Left lung (tissue), 10 donors: ENCODE data around the gene FAM43B. TPM values are rescaled to one million over a fixed set of nuclear protein-coding genes. Genes with fewer than 3 reads are reported as not detected.
A peak's percentile ranks its signal among the peaks of the same experiment; 100 is the strongest.

Source experiments
- ATAC-seq: fragments of 200-7000 bp; cut with Tn5 transposase; one replicate; pipeline ENCODE4 v1.9.1; 2020; ENCODE audit warnings: moderate library complexity
- DNase-seq, 4 donors: peaks; one replicate each; pipeline ENCODE4 v3.0.0-alpha.2; 2013 to 2020
- H3K27ac ChIP-seq, 2 donors: fragments of 200-600 bp; sonication (generic) in 1 of 2; one replicate each; pipeline versions ENCODE4 v1.5.0 to v1.8.0; 2020 to 2021
- H3K27me3 ChIP-seq, 2 donors: fragments of 200-600 bp; sonication (generic) in 1 of 2; one replicate each; pipeline versions ENCODE4 v1.5.0 to v1.8.0; 2020 to 2021
- H3K36me3 ChIP-seq, 2 donors: fragments of 200-600 bp; sonication (generic) in 1 of 2; one replicate each; pipeline versions ENCODE4 v1.5.0 to v1.8.0; 2020 to 2021
- H3K4me1 ChIP-seq, 2 donors: fragments of 200-600 bp; one replicate each; pipeline ENCODE4 v1.8.0; 2021
- H3K4me3 ChIP-seq, 2 donors: fragments of 200-600 bp; sonication (generic) in 1 of 2; one replicate each; pipeline versions ENCODE4 v1.5.0 to v1.8.0; 2020 to 2021; ENCODE audit warnings: mild to moderate bottlenecking in 1 of 2
- H3K9me3 ChIP-seq, 2 donors: fragments of 200-600 bp; sonication (generic) in 1 of 2; one replicate each; pipeline versions ENCODE4 v1.5.0 to v1.8.0; 2020 to 2021
- intact Hi-C, 2 donors: fragments of 100-400 bp; cut with DNase I; formaldehyde crosslinking; loops; one replicate each; pipeline versions ENCODE4 v1.11.2 to v1.14.2; 2022
- polyA plus RNA-seq, 6 donors: library from polyadenylated mRNA; unstranded; fragments of 120-200 nt; gene quantifications; one replicate each; pipeline ENCODE4 v1.2.1, GENCODE V29; 2013; ENCODE audit not compliant: insufficient read length in 6 of 6
- total RNA-seq, 2 donors: library from RNA; stranded (reverse); fragmentation: NEBNext Ultra II Directional; extraction: Animal tissue kit (Norgen Biotek cat#: 25700); gene quantifications; one replicate each; pipeline ENCODE4 v1.2.1, GENCODE V29; 2021
- TF ChIP-seq, protein P1 (sequence below), 2 donors: fragments of 200-600 bp; sonication (generic) in 1 of 2; IDR thresholded peaks; one replicate each; pipeline versions ENCODE4 v1.5.0 to v1.8.0; 2021; ENCODE audit warnings: antibody characterized with exemption in 2 of 2
- donor health status: DM: no; HTN: yes; CAD: no.
- donor health status: DM: no; HTN: no; CAD: no.

Gene FAM43B
- total and polyA plus RNA-seq, 8 donors: 0.41 to 1.1 (median 0.69) TPM

DNA sequence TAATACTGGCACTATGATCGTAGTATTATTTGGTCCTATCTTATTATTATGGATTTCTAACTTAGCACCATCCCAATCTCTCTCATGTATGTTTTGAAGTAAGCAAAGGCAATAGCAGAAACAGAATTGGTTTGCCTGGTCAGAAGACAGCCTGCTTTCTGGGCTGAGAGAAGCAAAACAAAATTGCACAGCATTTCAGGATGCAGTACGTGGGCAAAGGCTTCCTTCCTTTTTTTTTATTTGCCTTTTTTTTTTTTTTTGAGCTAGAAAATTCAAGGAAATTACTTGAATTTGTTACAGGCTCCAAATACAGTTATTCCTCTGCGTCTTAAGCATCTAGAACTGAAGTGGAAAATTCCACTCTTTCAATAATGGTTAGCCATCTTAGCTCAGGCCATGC is 45.3 kb downstream of the FAM43B start:
- H3K9me3 ChIP-seq: no peaks in the 10 kb centered on the region
- TF ChIP-seq, protein P1, sequence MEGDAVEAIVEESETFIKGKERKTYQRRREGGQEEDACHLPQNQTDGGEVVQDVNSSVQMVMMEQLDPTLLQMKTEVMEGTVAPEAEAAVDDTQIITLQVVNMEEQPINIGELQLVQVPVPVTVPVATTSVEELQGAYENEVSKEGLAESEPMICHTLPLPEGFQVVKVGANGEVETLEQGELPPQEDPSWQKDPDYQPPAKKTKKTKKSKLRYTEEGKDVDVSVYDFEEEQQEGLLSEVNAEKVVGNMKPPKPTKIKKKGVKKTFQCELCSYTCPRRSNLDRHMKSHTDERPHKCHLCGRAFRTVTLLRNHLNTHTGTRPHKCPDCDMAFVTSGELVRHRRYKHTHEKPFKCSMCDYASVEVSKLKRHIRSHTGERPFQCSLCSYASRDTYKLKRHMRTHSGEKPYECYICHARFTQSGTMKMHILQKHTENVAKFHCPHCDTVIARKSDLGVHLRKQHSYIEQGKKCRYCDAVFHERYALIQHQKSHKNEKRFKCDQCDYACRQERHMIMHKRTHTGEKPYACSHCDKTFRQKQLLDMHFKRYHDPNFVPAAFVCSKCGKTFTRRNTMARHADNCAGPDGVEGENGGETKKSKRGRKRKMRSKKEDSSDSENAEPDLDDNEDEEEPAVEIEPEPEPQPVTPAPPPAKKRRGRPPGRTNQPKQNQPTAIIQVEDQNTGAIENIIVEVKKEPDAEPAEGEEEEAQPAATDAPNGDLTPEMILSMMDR (IDR thresholded peaks at IDR 0.05): no peak
- H3K4me1 ChIP-seq: peaks cover 0 to 33% of the 10 kb centered on the region in 2 donors
- peak overlapping the region; percentile 30 to 89 for H3K27ac ChIP-seq
- H3K4me3 ChIP-seq: peak overlapping the region in 1 of 2 donors; percentile 3
- ATAC-seq (peak; percentile 49), DNase-seq (no peak)
- no peaks in the 10 kb centered on the region for H3K36me3 ChIP-seq
- no peaks in the 10 kb centered on the region for H3K27me3 ChIP-seq
- intact Hi-C loops: no loop called here

DNA sequence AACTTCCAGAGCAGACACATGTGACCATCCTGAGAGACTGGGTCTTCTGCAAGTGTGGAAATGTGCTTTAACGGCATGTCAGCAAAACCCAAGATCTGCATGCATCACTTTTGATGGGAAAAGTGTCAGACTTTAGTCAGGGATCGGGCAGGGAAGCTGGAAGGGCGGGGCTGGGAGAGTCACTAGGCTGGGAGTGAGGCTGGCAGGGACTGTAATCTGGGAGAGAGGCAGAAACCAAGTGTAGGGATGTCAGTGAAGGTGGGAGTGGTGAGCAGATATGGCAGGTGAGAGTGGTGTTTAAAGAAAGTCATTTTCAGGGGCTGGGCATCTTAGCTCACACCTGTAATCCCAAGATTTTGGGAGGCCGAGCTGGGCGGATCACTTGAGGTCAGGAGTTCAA is 47.8 kb downstream of the FAM43B start:
- H3K36me3 ChIP-seq: no peaks in the 10 kb centered on the region
- TF ChIP-seq, protein P1 (IDR thresholded peaks at IDR 0.05): no peak
- peak overlapping the region in 1 of 2 donors; percentile 3 for H3K27ac ChIP-seq
- no peak overlapping the region for H3K4me3 ChIP-seq
- H3K9me3 ChIP-seq: no peaks in the 10 kb centered on the region
- no peak for DNase-seq
- H3K27me3 ChIP-seq: no peaks in the 10 kb centered on the region
- H3K4me1 ChIP-seq: peaks cover 0 to 53% of the 10 kb centered on the region in 2 donors
- intact Hi-C loops: no loop called here
- no peak for ATAC-seq

DNA sequence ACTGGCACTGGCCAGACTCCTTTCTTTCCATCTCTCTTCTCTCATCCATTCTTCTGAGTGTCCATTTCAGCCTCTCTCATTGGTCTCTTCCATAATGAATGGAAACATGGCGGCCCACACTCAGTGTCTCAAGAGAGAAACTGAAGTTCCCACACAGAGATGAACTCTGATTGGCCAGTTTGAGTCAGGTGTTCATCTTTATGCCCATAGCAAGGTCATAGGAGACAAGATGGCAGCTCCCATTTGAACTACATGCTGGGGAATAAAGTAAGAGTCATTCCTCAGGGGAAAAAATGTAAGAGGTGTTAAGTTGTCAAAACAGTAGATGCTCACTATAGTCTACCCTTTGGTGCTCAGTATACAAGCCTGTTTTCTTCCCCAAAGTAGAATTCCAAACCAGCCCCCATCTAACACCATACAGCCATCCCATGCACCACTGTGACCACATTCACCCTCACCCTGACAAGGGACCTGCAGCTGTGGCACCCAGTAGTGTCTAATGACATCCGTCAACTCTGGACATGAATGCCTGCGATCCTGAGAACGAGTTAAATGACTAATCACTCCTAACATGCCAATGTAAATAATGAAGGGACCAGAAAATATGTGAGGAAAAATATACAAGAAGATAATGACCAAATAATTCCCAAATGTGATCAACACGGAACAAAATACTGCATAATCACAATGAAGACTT is 48.9 kb downstream of the FAM43B start:
- DNase-seq: no peak
- H3K4me3 ChIP-seq: no peak overlapping the region
- no peaks in the 10 kb centered on the region for H3K9me3 ChIP-seq
- no peak for ATAC-seq
- H3K36me3 ChIP-seq: no peaks in the 10 kb centered on the region
- no peaks in the 10 kb centered on the region for H3K27me3 ChIP-seq
- intact Hi-C loops: no loop called here
- no peak overlapping the region for H3K27ac ChIP-seq
- peaks cover 0 to 45% of the 10 kb centered on the region in 2 donors for H3K4me1 ChIP-seq
- TF ChIP-seq, protein P1 (IDR thresholded peaks at IDR 0.05): no peak

DNA sequence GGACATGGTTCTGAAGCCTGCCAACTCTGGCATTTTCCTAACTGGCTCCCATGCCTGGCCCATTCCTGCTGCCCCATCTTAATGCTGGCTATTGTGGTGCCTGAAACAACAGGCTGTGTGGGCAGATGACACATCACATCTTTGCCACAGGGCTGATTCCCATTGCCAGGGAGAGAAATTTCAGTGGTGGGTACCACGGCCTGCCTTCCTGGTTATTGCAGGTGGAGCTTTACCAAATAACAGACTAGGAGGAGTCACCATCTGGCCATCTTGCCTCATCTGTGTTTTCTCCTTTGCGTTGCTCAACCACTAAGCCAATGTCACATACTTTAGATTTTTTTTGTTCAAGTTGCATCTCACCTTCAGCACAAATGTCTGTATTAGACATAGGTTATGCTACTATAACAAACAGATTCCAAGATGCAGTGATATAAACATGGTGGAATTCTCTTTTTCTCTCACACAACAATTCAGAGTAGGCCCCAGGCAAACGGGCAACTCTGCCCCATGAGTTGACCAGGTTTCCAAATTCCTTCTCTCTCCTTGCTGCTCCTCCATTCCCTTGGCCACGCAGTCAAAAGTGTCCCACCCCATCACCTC is 50.6 kb downstream of the FAM43B start:
- H3K36me3 ChIP-seq: no peaks in the 10 kb centered on the region
- no peaks in the 10 kb centered on the region for H3K27me3 ChIP-seq
- H3K4me3 ChIP-seq: no peak overlapping the region
- intact Hi-C loops: no loop called here
- H3K27ac ChIP-seq: peak overlapping the region in 1 of 2 donors; percentile 83
- TF ChIP-seq, protein P1 (IDR thresholded peaks at IDR 0.05): no peak
- no peaks in the 10 kb centered on the region for H3K9me3 ChIP-seq
- peaks cover 0 to 30% of the 10 kb centered on the region in 2 donors for H3K4me1 ChIP-seq
- DNase-seq: no peak
- no peak for ATAC-seq
